Tibial nerve (tissue), 4 donors: ENCODE data around the gene OBSCN.

ENCODE experiments used
- EP300 ChIP-seq, 2 donors: sonication (generic); formaldehyde crosslinking; IDR thresholded peaks; one replicate each; pipeline ENCODE4 v1.6.1; 2017; ENCODE audit warnings: antibody characterized with exemption in 2 of 2, mild to moderate bottlenecking in 1 of 2
- POLR2A ChIP-seq, 2 donors: fragments of 450-650 bp; IDR thresholded peaks; one replicate each; pipeline ENCODE4 v1.6.1; 2017; ENCODE audit warnings: antibody characterized with exemption in 2 of 2, mild to moderate bottlenecking in 2 of 2, moderate library complexity in 2 of 2
- TF ChIP-seq, protein P1 (sequence below), 5 experiments: fragments of 200-600 bp in 3 of 5; fragments of 450-650 bp in 2 of 5; sonication (generic) in 3 of 5; IDR thresholded peaks; one replicate each; pipeline ENCODE4 v1.5.1; 2016 to 2019; ENCODE audit warnings: antibody characterized with exemption in 5 of 5, mild to moderate bottlenecking in 3 of 5, moderate library complexity in 2 of 5

- TF ChIP-seq, protein P1, sequence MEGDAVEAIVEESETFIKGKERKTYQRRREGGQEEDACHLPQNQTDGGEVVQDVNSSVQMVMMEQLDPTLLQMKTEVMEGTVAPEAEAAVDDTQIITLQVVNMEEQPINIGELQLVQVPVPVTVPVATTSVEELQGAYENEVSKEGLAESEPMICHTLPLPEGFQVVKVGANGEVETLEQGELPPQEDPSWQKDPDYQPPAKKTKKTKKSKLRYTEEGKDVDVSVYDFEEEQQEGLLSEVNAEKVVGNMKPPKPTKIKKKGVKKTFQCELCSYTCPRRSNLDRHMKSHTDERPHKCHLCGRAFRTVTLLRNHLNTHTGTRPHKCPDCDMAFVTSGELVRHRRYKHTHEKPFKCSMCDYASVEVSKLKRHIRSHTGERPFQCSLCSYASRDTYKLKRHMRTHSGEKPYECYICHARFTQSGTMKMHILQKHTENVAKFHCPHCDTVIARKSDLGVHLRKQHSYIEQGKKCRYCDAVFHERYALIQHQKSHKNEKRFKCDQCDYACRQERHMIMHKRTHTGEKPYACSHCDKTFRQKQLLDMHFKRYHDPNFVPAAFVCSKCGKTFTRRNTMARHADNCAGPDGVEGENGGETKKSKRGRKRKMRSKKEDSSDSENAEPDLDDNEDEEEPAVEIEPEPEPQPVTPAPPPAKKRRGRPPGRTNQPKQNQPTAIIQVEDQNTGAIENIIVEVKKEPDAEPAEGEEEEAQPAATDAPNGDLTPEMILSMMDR (IDR thresholded peaks at IDR 0.05): no peak
- TF ChIP-seq POLR2A (IDR thresholded peaks at IDR 0.05) (no peak), EP300 (IDR thresholded peaks at IDR 0.05) (no peak)
Measured at GRCh38 chr1:228245111-228245510, 37.3 kb downstream of the OBSCN start.
